HCEC 1CT (cell line): ENCODE measurements around the gene VMA21.

Experiments
- DNase-seq: peaks from one replicate; pipeline ENCODE4 v3.0.0-alpha.2; 2017

VMA21 gene, protein sequence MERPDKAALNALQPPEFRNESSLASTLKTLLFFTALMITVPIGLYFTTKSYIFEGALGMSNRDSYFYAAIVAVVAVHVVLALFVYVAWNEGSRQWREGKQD

DNA sequence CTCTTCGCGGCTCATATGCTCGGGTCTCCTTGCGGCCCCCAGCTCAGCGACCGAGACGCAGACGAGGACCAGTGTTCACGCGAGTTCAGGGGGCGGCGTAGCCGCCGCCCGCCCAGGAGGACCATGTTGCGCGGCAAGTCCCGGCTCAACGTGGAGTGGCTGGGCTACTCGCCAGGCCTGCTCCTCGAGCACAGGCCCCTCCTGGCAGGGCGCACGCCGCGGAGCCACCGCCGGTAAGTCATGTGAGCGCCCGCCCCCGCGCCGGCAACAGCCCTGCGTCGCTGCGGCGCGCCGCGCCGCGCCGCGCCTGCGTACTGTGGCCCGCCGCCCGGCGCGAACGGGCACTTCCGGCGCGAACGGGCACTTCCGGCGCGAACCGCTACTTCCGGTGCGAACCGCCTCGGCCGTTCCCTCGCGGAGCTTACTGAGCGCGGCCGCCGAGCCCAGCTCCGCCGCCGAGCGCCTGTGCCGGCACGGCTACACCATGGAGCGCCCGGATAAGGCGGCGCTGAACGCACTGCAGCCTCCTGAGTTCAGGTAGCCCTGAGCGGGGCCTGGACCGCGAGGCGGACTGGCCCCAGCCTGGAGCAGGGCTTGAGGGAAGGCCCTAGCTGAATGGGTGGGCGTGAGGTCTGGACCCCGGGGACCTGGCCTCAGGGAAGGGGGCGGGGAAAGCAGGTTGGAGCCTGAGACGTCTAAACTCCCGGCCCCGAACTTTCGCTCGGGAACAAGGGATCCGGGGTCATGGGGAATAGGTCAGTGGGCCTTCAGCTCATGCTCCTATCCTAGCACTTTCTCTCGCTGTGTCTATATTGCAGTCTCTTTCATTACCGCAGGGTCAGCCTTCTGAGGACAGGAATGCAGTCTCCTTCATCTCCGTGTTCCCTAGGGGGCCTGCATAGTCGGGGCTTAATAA lies at the start of gene VMA21:
TSS of gene VMA21 (plus strand) at position 382 of the 916 bp plus-strand sequence. CDS start at position 485, 103 bp downstream.
- DNase-seq: peak; percentile 72

DNA sequence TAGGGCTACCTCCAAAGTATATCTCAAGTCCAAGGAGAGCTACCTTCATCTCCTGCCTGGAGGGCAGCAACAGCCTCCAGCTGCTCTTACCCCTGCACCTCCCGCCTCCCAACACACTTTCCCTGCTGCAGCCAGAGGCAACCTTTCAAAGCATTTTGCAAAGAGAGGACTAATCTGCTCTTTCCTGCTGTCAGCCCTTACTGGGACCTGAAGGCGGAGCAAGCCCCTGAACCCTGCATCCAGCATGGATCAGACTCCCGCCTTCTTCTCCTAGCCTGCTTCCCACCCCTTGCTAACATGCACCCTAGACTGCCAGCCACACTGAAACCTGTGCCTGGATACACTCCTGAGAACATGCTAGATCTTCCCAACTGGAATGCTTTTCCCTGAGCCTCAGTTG lies 37.7 kb upstream of the VMA21 start:
- no peak for DNase-seq

DNA sequence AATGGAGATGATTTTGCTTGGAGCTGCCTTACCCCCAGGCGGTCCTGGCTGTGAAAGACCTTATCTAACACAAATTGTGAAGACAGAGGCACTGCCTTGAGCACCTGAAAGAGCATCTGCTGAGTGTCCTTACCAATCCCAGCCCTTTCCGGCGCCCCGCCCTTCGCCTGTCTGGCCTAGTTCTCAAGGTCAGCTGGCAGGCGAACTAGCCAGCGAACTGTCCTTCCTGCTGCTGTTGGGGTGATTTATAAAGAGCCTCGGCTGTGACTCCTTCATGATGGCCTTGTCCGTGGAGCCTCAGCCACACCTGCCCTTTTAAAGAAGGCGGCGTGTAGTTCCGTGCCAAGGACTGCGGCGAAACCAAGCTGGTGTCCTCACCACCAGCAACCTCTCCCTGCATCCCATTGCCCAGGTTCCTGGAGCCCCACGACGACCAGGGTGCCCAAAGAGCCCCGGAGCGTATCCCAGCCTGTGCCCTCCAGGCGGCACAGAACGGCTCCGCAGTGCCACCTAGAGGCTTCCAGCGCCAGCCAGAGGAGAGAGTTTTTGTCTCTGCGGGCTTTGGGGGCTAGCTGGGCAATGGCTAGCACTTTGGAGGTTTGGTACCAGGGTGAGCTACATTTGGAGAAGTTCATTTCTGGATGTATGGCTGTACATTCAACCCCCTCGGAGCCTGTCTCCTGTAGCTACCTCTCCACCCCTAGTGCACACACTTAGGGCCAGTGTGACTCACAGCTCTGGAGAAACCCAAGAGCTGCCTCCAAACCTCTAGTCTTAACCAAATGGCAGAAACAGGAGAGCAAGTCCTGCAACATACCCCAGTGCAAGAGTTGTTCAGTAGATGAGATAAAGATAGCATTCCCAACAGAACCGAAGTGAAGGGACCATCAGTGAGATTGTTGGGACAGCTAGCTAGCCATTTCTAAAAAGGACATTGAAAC lies 36.8 kb upstream of the VMA21 start:
- DNase-seq: no peak

DNA sequence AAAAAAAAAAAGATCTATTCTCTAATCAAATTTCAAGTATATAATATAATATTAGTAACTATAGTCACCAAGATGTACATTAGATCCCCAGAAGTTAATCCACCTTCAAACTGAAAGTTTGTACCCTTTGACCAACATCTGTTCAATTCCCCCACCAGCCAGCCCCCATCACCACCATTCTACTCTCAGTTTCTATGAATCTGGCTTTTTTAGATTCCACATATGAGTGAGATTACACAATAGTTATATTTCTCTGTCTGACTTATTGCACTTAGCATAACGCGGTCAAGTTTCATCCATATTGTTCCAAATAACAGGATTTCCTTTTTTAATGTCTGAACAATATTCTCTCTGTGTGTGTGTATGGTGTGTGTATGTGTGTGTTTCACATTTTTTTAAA lies 33.7 kb upstream of the VMA21 start:
- no peak for DNase-seq

DNA sequence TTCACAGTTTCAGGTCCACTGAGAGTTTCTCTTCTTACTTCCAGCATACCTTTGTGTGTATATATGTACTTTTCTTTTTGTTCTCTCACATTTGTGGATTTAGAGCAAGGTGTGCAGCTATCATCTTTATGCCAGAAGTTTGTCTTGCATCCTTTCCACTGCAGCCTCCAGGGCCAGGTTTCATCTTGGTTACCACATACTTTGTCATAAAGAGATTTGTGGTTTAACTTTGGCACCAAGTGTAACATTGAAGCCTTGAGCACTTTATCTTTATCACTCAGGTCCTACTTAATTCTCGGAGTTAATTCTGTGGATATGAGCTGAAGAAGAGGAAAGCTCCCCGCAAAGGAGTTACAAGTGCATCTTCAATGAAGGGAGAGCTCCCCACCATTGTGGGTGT lies 31.4 kb upstream of the VMA21 start:
- DNase-seq: no peak

DNA sequence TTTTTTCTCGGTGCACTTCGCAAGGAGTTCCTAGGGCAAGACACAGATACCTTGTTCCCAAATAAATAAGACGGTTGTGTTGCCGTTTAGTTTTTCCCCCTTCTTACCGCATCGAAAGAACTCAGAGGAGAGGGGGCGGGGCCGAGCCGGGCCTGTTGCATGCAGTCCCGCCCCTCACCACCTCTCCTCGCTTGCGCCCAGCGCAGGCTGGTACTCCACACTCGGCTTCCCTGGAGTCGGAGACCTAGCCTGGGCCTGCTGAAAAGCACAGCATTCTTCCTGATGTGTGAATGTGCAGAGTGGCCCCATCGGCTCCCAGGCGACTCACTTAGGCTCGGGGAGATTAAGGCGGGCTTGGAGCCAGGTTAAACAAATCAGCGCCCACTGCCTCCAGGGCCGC lies 26.1 kb upstream of the VMA21 start:
- DNase-seq: no peak

DNA sequence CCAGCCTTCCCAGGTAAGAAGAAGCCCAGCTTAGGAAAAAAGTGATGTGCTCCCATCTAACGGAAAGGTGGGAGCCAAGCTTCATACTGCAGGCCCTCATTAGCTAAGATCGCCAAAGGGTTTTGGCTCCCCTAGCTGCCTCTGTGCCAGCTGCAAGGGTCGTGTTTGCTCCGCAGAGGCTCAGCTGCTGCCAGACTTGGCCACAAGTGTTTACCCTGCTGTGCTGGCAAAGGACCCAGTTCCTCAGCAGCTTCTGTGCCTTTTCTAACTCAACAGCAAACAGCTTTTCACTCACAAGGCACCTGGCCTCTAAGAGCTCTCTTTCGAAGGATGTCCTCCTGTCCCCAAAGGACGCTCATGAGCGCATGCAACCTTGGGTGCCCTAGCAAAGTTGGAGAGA lies 12.2 kb upstream of the VMA21 start:
- no peak for DNase-seq

DNA sequence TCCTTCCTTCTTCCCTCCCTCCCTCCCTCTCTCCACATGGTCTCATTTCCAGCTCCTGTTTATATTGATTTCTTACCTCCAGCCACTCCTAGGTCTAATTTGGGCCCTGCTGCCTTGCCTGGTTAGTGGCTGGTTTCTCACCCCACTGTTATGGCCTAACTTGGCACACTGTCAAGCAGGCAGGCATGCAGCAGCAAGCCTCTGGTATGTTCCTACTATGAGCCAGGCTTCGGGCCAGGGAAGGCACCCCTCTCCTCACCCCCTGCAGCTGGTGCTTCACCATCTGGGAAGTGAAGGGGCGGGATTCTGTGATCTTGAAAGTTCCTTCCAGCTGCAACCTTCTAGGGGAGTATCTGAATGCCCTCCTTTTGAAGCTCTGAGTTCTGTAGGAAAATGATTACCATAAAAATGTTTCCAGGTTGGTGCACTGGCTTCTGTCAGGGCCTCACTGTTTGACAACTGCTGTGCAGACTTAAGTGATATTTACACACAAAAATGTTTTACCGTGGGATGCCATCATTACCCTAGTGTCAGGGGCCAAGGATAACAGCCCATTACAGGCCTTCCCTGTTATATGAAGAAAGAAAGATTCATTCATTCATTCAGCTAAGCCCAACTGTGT lies 10.1 kb upstream of the VMA21 start:
- DNase-seq: no peak

DNA sequence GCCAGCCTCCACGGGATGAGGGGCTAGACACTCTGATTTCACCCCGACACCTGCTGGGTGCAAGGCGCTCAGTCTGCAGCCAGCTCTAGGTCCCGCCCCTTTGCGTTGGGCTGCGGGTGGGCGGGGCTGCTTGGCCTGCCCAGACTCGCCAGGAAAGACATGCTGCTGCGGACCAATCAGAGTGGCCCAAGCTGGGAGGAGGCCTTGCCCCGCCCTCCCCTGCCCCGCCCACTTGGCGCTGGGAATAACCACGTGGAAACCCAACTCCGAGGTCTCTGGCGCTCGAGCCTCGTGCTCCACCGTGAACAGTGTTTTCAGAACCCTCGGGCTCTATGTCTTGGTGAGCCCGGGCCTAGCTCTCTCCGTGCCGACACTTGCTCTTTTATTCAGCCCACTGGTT lies 5.3 kb upstream of the VMA21 start:
- DNase-seq: no peak

DNA sequence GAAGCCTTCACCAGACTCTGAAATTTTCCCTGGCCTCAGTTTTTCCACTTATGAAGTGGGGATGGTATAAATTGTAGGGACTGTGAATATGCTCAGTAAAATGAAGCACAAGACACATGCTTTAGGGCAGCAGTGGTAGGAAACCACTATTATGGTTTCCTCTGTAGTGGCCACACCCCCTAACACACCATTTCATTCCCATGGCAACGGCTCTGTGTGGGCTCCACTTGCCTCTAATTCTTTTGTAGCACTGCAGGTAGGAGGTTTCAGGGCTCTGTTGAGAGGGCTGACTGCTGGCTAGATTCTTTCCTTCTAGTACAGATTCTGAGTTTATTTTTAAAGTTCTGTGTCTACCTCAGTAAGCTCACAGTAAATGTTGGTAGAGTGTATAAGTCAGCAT lies 3.5 kb upstream of the VMA21 start:
- DNase-seq: no peak

DNA sequence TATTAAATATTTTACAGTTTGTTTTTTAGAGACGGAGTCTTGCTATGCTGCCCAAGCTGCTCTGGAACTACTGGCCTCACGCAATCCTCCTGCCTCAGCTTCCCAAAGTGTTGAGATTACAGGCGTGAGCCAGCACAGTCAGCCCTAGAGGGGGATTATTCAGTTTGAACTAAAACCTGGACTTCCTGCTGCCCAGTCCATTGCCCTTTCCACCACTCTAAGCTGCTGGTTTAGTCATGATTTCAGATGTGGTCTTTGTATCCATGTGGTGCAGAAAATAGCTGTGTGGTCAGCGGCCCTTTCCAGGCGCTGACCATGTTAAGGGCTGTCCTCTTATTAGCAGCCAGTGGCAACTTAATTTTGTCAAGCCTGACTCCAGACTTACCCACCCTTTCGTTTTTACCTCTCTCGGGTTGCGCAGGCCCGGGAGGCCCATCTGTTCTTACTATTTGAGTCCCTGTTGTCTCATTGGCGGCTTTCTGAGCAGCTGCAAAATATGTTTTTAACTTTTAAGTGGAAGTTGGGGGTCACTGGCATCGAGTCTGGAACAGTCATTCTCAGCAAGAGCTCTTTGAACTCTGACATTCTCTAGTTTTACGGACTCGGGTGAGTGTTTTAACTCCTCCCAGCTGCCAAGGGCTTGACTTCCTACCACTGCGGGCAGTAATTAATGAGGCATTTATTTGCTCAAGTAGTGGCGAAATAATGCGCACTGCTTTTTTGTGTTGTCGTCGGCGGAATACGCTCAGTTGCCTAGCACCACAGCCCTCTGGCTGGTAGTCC lies 773 bp upstream of the VMA21 start:
- no peak for DNase-seq

DNA sequence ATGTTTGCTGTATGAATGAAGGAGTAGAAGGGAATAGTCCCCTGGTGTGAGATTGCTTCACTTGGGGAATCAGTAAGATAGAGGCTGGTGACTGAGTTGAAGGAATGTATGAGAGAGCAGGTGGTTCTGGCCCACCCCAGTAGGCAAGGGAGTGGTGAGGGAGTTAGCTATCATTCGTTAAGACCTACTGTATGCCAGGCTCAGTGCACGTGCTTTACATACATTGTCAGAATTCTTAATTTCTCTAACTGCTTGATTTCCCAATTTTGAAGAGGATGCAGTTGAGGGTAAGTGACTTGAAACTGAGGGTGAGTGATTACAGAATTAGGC lies 700 bp downstream of the VMA21 start:
- DNase-seq: peak; percentile 0

DNA sequence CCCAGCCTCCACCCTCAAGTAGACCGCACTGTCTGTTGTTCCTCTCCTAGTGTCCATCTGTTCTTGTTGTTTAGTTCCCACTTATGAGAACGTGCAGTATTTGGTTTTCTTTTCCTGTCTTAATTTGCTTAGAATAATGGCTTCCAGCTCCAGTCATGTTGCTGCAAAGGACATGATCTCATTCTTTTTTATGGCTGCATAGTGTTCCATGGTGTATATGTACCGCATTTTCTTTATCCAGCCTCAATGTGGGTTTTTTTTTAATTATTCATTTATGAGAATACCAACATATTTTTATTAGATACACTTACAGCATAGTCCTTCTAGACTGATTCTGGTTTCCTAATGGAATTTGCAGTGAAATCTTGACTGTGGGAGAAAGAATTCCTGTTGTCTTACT lies 1.3 kb downstream of the VMA21 start:
- no peak for DNase-seq

DNA sequence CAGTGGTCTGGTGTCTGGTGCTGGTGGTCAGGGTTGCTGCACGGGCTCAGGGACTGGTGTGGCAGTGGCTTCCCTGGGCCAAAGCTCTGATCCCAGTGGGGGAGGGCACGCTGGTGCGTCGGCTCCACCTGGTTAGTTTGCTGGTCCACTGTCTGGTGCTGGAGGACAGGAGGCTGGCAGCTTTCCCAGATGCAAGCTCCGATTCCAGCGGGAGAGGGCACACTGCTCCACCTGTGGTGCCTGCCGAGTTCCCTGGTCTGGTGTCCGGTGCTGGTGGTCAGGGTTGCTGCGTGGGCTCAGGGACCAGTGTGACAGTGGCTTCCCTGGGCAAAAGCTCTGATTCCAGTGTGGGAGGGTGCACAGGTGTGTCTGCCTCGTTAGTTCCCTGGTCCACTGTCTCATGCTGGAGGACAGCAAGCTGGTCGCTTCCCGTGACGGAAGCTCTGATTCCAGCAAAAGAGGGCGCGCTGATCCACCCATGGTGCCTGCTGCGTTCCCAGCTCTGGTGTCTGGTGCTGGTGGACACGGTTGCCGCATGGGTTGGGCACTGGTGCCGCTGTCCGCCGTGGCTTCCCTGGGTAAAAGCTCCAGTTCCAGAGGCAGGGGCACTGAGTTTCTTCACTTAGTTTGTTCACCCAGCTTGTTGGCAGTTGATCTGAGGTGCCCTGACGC lies 5.8 kb downstream of the VMA21 start:
- DNase-seq: no peak

DNA sequence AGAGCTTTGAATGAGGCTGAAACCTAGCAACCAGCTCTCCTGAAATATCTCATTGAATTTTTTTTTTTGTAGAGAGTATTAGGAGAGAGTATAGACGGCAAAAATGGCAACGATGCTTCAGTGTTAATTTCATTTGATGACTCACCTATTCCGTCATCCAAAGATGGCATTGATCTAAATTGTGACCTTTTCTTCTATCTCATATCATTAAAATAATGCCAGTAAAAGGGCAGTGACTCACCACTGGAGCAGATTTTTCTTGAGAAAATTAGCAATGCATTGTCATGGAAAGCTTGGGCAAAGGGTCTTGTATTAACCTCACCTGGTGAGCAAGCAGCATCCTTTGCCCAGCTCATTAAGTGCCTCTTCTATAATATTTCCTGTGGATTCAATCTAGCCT lies 19.6 kb downstream of the VMA21 start:
- DNase-seq: no peak

DNA sequence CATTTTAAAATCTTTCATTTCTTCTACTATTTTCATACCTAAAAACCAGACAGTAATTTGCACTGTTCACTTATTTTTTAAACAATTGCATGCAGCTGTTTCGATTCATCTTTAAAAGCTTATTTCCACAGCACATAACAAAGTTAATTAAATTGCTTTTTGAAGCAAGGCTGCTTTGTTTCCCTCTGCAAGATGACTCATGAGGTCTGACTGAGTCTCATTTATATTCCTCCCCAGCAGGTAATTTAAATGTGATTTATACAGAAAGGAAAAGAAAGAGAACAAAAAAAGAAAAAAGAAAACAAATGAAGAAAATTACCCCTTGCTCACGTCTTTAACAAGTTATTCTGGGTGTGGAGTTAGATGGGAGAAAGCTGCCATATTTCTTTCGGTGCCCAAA lies 22.8 kb downstream of the VMA21 start:
- DNase-seq: no peak

DNA sequence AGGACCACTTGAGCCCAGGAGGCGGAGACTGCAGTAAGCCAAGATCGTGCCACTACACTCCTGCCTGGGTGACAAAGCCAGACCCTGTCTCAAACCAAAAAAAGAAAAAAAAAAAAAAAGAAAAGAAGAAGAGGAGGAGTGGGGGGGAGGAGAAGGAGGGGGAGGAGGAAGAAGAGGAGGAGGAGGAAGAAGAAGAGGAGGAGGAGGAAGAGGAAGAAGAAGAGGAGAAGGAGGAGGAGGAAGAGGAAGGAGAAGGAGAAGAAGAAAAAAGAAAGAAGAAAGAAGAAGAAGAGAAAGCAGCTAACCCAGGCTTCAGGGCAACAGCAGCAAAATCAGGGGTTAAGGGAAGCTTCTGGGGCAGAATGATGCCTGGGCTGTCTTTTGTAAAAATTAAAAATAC lies 27.5 kb downstream of the VMA21 start:
- DNase-seq: no peak

DNA sequence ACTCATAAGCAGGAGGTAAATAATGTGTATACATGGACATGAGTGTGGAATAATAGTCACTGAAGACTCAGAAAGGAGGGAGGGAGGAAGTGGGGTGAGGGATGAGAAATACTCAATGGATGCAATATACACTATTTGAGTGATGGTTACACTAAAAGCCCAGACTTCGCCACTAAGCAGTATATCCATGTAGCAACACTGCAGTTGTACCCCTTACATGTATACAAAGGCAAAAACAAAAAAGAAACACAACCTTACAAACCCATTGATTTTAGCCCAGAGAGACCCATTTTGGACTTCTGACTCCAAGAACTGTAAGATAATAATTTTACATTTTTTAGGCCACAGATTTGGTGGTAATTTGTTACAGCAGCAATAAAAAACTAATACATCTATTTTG lies 51.5 kb downstream of the VMA21 start:
- no peak for DNase-seq

DNA sequence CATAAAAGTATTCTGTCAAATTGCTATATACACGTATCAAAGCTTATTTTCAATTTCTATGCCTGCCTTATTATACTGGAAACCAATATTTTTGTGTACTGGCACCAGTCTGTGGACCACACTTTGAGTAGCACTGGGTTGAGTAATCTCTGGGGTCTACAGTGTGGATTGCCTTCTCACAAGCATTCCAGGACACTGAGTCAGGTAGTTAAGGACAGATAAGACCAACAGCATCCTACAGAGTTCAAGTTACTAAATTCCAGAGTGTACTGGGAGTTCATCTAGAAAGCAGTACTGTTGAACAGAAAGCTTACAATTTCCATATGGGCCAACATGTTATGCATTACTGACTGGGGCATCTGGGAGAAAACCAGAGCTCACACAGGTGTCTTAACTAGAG lies 61.8 kb downstream of the VMA21 start:
- no peak for DNase-seq
